Progenitor cell of endocrine pancreas (in vitro differentiated cells): ENCODE measurements around the gene ABHD4. TPM values are rescaled to one million over a fixed set of nuclear protein-coding genes. Genes with fewer than 3 reads are reported as not detected.
"Not testable (repeated sequence)": the region's sequence is repeated elsewhere in the genome, so short reads cannot be mapped to it uniquely, and the experiment has no call there.

ENCODE experiments used
- DNase-seq: peaks from one replicate; pipeline ENCODE4 v3.0.0; 2021; ENCODE audit warnings: low spot score; ENCODE audit not compliant: unreplicated experiment
- H3K27ac Mint-ChIP-seq: 2 replicates; pipeline ENCODE4 v1.8.0; 2021; ENCODE audit warnings: mild to moderate bottlenecking, moderate library complexity, mixed read lengths
- H3K27me3 Mint-ChIP-seq: 2 replicates; pipeline ENCODE4 v1.8.0; 2021; ENCODE audit warnings: mixed read lengths
- H3K36me3 Mint-ChIP-seq: 2 replicates; pipeline ENCODE4 v1.8.0; 2022; ENCODE audit warnings: mixed read lengths; ENCODE audit not compliant: insufficient read depth
- H3K4me1 Mint-ChIP-seq: 2 replicates; pipeline ENCODE4 v1.8.0; 2021; ENCODE audit warnings: low read depth, mixed read lengths
- H3K4me3 Mint-ChIP-seq: 2 replicates; pipeline ENCODE4 v1.8.0; 2021; ENCODE audit warnings: low read depth, mild to moderate bottlenecking, moderate library complexity, mixed read lengths
- H3K9me3 Mint-ChIP-seq: 2 replicates; pipeline ENCODE4 v1.8.0; 2021; ENCODE audit warnings: low read depth, mixed read lengths
- CTCF ChIP-seq: fragments of 200-600 bp; sonication (generic); IDR thresholded peaks from one replicate; pipeline ENCODE4 v1.5.0; 2021; ENCODE audit warnings: antibody characterized with exemption, mild to moderate bottlenecking; ENCODE audit not compliant: unreplicated experiment
- total RNA-seq: library from RNA; stranded (reverse); gene quantifications from 2 replicates; pipeline ENCODE4 v1.2.1, GENCODE V29; 2021

Gene ABHD4
- total RNA-seq, 1 donor from 2014 or later = 25.6 TPM

GRCh38 chr14:22607291-22607690 is 9.2 kb downstream of the ABHD4 start:
- no peaks in the 10 kb centered on the region for H3K9me3 Mint-ChIP-seq
- H3K36me3 Mint-ChIP-seq = peaks cover 33% of the 10 kb centered on the region
- DNase-seq = no peak
- H3K4me1 Mint-ChIP-seq = peaks cover 9% of the 10 kb centered on the region
- peak overlapping the region; percentile 7 for H3K27ac Mint-ChIP-seq
- H3K4me3 Mint-ChIP-seq = no peak overlapping the region
- no peak for TF ChIP-seq CTCF
- H3K27me3 Mint-ChIP-seq = no peaks in the 10 kb centered on the region

DNA sequence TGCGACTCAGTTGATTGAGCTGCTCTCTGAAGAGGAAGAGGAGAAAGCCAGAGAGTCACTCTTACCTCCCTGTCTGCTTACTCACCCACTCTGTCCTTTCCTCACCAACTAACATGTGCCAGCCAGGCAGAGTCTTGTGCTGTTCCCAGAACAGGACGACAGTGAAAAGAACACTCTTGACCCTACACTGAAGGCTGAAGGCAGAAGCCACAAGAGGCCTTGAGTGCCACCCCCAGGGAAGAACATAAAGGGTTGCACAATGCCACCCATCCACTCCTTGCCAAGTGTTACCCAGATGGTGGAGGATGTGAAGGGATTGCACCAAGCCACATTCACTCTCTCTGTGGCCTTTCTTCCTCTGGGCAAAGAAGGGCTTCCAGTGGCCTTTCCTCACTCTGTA is 12.8 kb downstream of the ABHD4 start:
- Mint-ChIP-seq H3K27me3 (no peaks in the 10 kb centered on the region), H3K4me3 (no peak overlapping the region), H3K27ac (no peak overlapping the region), H3K36me3 (peaks cover 21% of the 10 kb centered on the region), H3K9me3 (no peaks in the 10 kb centered on the region), H3K4me1 (peaks cover 22% of the 10 kb centered on the region)
- TF ChIP-seq CTCF = no peak
- DNase-seq = no peak

GRCh38 chr14:22613106-22613695 is 15.1 kb downstream of the ABHD4 start:
- peaks cover 15% of the 10 kb centered on the region for H3K36me3 Mint-ChIP-seq
- H3K9me3 Mint-ChIP-seq = no peaks in the 10 kb centered on the region
- no peak for DNase-seq
- H3K27ac Mint-ChIP-seq = peak overlapping the region; percentile 97
- no peak for TF ChIP-seq CTCF
- no peak overlapping the region for H3K4me3 Mint-ChIP-seq
- peaks cover 14% of the 10 kb centered on the region for H3K4me1 Mint-ChIP-seq
- no peaks in the 10 kb centered on the region for H3K27me3 Mint-ChIP-seq

GRCh38 chr14:22613736-22614239 is 15.7 kb downstream of the ABHD4 start:
- H3K4me1 Mint-ChIP-seq = peaks cover 14% of the 10 kb centered on the region
- H3K9me3 Mint-ChIP-seq = no peaks in the 10 kb centered on the region
- H3K4me3 Mint-ChIP-seq = no peak overlapping the region
- H3K36me3 Mint-ChIP-seq = peaks cover 15% of the 10 kb centered on the region
- DNase-seq = no peak
- peak overlapping the region; percentile 97 for H3K27ac Mint-ChIP-seq
- H3K27me3 Mint-ChIP-seq = no peaks in the 10 kb centered on the region
- no peak for TF ChIP-seq CTCF

- TF ChIP-seq CTCF = no peak
- Mint-ChIP-seq H3K27ac (peak overlapping the region; percentile 97), H3K4me3 (no peak overlapping the region), H3K36me3 (peaks cover 15% of the 10 kb centered on the region), H3K4me1 (peaks cover 14% of the 10 kb centered on the region), H3K9me3 (no peaks in the 10 kb centered on the region), H3K27me3 (no peaks in the 10 kb centered on the region)
- DNase-seq = no peak
Observed at GRCh38 chr14:22614240-22614799, 16.2 kb downstream of the ABHD4 start.

GRCh38 chr14:22615765-22616164 is 17.7 kb downstream of the ABHD4 start:
- DNase-seq, H3K9me3 Mint-ChIP-seq, H3K36me3 Mint-ChIP-seq, H3K27me3 Mint-ChIP-seq, H3K4me3 Mint-ChIP-seq, H3K27ac Mint-ChIP-seq: not testable (repeated sequence)
- H3K4me1 Mint-ChIP-seq = peaks cover 14% of the 10 kb centered on the region
